NCI-H1092 (cell line): Measurements from ENCODE around the gene MYO1E.
"Not testable (repeated sequence)": the region's sequence is repeated elsewhere in the genome, so short reads cannot be mapped to it uniquely, and the experiment has no call there.

Experiments
- DNase-seq: peaks from one replicate; lab custom pipeline; 2025; lab: John Stamatoyannopoulos, UW

MYO1E gene

GRCh38 chr15:59350421-59350732, 22.3 kb downstream of the MYO1E start:
- no peak for DNase-seq

- DNase-seq, result no peak
Observed at GRCh38 chr15:59349680-59350420, 22.8 kb downstream of the MYO1E start.

- no peak for DNase-seq
Observed at GRCh38 chr15:59347915-59348314, 24.8 kb downstream of the MYO1E start.

DNA sequence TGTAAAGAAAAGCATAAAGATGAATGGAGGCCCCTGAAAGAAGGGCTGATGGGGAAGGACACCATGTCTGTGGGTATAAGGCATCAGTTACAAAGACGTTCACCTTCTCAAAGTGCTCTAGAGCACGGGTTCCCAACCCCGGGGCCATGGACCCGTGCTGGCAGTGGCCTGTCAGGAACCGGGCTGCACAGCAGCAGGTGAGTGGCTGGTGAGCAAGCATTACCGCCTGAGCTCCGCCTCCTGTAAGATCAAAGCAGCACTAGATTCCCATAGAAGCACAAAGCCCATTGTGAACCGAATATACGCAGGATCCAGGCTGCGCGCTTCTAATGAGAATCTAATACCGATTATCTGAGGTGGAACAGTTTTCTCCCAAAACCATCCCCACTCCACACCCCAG, 25.7 kb downstream of the MYO1E start:
- DNase-seq, result no peak

DNA sequence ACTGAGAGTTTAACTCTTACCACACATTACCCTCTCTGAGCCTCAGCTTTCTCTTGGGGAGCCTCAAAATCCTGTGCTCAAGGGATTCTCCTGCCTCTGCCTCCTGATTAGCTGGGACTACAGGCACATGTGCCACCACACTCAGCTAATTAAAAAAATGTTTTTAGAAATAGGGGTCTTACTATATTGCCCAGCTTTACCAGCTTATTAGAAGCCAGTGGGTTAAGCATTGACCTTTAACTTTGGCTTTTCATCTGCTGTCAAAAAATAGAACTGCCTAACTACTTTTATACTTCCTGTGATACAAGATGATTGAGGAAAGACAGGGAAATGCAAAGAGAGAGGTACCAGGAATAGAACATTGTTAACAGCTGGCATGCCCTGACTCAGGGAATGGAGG, 27.3 kb downstream of the MYO1E start:
- no peak for DNase-seq

- no peak for DNase-seq
Observed at GRCh38 chr15:59344311-59344710, 28.4 kb downstream of the MYO1E start.

DNA sequence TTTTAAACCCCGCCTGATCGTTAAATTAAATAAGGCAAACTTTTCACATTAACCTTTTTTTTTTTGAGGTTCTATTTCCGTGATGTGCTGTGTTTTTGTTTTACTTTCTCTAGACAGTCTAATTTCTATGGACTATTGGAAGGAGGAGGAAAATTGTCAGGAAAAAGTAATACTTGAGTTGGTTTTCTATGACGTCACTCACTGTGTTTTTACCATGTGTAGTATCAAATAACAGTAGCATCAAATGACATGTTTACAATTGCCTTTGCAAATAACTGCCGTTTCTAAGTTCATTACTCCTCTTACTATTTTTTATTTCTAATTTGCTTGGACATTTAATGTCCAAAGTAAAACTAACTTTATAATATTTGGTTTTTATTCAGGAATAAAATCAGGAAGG, 32.3 kb downstream of the MYO1E start:
- DNase-seq, result no peak

DNA sequence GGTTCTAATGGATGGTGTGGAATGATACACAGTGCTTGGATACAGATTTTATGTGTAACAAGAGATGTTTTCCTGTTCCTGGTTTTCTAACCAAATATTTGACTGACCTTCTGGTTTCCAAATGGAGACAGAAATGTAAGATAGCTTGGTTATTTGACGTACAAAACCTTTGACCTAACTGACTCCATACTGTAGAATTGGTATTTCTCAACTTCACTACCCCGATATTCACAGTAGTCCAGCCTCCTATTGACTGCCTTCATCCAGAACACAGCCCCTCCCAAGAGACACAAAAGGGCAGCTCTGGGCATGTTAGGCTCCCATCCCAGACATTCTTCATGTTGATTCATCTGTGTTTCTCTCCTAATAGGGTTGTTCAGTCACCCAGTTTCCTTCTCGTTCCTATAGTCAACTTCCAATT, 33.4 kb downstream of the MYO1E start:
- DNase-seq, result no peak

DNA sequence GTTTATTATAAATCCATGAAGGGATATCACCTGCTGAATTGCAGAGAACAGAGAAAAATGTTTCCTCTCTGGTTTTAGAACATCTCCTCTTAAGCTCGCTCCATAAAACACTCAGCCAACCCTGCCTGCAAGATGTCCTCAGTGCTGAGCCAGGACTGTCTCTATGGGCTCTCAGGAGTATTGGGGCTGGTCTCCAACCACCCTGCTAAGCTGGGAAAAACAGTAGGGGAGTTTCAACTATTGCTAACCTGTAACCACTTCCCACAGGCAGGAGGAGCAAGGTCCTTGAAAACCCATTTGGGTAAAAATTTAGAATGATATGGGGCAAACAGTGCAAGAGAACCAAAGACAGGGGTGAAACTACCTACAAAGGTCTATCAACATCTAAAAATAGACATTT, 34.3 kb downstream of the MYO1E start:
- no peak for DNase-seq

- DNase-seq, result not testable (repeated sequence)
Observed at GRCh38 chr15:59336725-59337124, 35.9 kb downstream of the MYO1E start.

GRCh38 chr15:59335207-59335786, 37.4 kb downstream of the MYO1E start:
- DNase-seq, result no peak

- DNase-seq, result no peak
Observed at GRCh38 chr15:59334076-59334415, 38.6 kb downstream of the MYO1E start.

GRCh38 chr15:59333401-59334075, 39.1 kb downstream of the MYO1E start:
- no peak for DNase-seq

DNA sequence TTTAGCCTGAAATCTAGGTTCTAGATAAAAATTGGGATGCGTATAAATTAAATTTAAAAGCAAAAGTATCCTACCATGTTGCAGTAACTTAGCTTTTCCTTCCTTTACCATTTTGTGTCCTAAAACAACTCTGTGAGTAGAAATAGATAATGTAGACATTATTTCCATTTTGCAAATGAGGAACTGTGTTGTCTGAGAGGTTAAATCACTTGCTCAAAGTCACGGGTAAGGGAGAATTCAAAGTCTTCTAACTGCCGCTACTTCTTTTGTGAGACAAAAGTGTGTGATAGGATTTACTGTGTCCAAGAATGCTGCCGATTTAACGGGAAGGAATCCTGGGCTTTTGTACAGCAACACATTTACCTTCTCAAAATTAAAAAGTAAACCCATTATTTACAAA, 40.7 kb downstream of the MYO1E start:
- no peak for DNase-seq

GRCh38 chr15:59330649-59331048, 42.0 kb downstream of the MYO1E start:
- no peak for DNase-seq

DNA sequence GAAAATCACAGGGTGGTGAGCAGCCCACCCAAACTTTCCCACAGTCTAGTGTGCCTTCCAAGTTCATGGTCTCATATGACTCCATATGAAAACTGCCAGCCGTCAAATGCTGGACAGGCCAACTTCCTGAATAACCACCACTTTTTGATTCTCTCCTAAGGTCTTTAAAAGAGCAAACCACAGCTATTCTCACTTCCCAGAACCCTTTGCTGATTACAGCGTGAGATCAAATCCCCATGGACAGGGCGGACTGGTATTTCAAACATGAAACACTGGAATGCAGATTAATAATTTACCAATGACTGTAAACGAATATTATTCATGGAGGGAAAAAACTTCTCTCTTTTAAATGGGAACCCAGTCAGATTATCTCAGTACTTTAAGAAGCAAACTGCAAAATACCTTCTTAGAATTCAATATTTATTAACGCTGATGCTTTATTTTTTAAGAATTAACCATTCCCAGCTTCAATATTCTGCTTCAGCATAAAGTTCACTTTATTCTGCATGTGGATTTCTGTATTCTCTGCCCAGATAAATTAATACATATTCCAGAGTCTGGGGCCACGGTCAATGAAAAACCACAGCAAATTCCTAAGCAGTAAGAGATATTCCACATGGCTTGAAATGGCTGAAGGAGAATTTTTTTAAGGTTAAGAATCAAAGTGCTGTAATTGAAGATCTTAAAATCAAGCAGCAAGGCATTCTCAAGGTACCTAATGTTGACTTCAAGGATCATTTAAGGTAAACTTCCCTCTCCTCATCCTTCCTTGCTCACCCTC, 42.9 kb downstream of the MYO1E start:
- no peak for DNase-seq

- DNase-seq, result no peak
Observed at GRCh38 chr15:59329091-59329490, 43.6 kb downstream of the MYO1E start.

DNA sequence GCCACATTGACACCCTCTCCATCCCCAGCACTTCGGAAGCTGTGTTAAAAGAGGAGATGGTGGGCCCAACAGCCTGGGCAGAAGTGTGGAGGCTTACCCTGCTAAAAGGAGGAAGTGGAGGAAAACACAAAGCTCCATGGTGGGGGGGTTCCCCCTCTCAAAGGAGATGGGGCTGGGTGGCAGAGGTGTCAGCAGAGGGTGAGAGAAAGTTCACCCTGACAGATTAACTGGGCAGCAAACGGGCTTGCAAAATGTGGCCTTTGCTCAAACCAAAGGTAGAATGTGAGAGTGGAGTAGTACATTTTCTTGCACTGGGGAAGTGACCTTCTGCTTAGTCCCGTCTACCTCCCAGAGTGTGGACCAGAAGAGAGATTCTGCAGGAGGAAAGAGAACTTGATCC, 44.7 kb downstream of the MYO1E start:
- DNase-seq, result no peak

GRCh38 chr15:59326856-59327255, 45.8 kb downstream of the MYO1E start:
- no peak for DNase-seq

DNA sequence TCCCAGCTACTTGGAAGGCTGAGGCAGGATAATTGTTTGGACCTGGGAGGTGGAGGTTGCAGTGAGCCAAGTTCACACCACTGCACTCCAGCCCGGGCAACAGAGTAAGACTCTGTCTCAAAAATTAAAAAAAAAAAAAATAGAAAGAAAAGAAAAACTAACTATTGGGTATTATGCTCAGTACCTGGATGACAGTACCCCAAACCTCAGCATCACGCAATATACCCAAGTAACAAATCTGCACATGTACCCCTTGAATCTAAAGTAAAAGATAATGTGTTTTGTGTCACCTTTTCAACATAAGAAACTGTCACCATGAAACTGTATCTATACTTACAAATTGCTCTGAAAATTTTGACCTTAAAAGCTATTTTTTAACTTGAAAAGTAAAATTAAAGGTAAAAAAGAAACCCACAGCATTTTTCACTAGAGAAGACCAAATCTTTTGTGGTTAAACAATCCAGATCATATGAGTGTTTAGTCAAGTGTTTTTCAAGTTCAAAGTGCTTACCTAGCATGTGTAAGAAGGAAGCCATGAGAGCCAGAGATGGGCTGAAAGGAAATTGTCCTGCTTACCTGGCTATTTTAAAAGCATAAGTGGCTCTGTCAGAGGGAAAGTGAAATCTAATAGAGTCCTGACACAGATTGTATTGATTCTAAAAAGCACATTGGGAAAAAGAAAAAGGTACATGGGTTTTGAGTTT, 50.5 kb downstream of the MYO1E start:
- DNase-seq, result no peak

DNA sequence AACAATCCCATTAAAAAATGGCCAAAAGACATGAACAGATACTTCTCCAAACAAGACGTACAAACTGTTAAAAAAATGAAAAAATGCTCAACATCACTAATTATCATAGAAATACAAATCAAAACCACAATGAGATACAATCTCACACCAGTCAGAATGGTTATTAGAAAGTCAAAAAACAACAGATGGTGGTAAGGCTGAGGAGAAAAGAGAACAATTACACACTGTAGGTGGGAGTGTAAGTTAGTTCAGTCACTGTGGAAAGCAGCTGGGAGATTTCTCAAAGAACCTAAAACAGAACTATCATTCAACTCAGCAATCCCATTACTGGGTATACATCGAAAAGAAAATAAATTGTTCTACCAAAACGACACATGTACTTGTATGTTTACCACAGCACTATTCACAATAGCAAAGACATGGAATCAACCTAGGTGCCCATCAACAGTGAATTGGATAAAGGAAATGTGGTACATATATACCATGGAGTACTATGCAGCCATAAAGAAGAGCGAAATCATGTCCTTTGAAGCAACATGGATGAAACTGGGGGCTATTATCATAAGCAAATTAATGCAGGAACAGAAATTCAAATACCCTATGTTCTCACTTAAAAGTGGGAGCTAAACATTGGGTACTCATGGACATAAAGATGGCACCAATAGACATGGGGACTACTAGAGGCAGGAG, 51.5 kb downstream of the MYO1E start:
- DNase-seq, result no peak

- DNase-seq, result no peak
Observed at GRCh38 chr15:59317211-59317610, 55.5 kb downstream of the MYO1E start.
